ENCODE results near the gene WARS2. TPM values are rescaled to one million over a fixed set of nuclear protein-coding genes. Genes with fewer than 3 reads are reported as not detected.

WARS2 gene
- total RNA-seq, 4 donors from 2014 or later = 5.8 to 12.6 (median 10.0) TPM

GRCh38 chr1:119116725-119117124 lies 23.7 kb downstream of the WARS2 start:
- Histone ChIP-seq H3K9me3 (peaks cover 0 to 3% (median 0%) of the 10 kb centered on the region in 4 donors), H3K4me1 (no peaks in the 10 kb centered on the region), H3K4me3 (no peak overlapping the region), H3K36me3 (no peaks in the 10 kb centered on the region), H3K27ac (replicated peaks in 1 of 4) (no peak overlapping the region), H3K27me3 (no peaks in the 10 kb centered on the region)
- TF ChIP-seq POLR2A (IDR thresholded peaks at IDR 0.05; ENCODE audit: low read depth) = no peak
- no peak for TF ChIP-seq POLR2AphosphoS5 (IDR thresholded peaks at IDR 0.05)
- TF ChIP-seq, protein P1, sequence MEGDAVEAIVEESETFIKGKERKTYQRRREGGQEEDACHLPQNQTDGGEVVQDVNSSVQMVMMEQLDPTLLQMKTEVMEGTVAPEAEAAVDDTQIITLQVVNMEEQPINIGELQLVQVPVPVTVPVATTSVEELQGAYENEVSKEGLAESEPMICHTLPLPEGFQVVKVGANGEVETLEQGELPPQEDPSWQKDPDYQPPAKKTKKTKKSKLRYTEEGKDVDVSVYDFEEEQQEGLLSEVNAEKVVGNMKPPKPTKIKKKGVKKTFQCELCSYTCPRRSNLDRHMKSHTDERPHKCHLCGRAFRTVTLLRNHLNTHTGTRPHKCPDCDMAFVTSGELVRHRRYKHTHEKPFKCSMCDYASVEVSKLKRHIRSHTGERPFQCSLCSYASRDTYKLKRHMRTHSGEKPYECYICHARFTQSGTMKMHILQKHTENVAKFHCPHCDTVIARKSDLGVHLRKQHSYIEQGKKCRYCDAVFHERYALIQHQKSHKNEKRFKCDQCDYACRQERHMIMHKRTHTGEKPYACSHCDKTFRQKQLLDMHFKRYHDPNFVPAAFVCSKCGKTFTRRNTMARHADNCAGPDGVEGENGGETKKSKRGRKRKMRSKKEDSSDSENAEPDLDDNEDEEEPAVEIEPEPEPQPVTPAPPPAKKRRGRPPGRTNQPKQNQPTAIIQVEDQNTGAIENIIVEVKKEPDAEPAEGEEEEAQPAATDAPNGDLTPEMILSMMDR (IDR thresholded peaks at IDR 0.05) = no peak
- no peak for TF ChIP-seq EP300 (IDR thresholded peaks at IDR 0.05)
- DNase-seq (ENCODE audit: extremely low spot score) = no peak
- intact Hi-C loops (cut with DNase I) = no loop called here
- 60% methylated on average over 7 of the region's 7 CpGs for WGBS

GRCh38 chr1:119115736-119116135 lies 24.7 kb downstream of the WARS2 start:
- Histone ChIP-seq H3K36me3 (no peaks in the 10 kb centered on the region), H3K27me3 (no peaks in the 10 kb centered on the region), H3K9me3 (no peaks in the 10 kb centered on the region), H3K4me3 (no peak overlapping the region), H3K4me1 (no peaks in the 10 kb centered on the region), H3K27ac (replicated peaks in 1 of 4) (no peak overlapping the region)
- intact Hi-C loops (cut with DNase I) = no loop called here
- 79% methylated on average over 3 of the region's 3 CpGs for WGBS
- no peak for DNase-seq (ENCODE audit: extremely low spot score)
- TF ChIP-seq POLR2A (IDR thresholded peaks at IDR 0.05; ENCODE audit: low read depth) = no peak
- TF ChIP-seq, protein P1 (IDR thresholded peaks at IDR 0.05) = no peak
- no peak for TF ChIP-seq EP300 (IDR thresholded peaks at IDR 0.05)
- TF ChIP-seq POLR2AphosphoS5 (IDR thresholded peaks at IDR 0.05) = no peak

- no peak overlapping the region for H3K4me3 ChIP-seq
- intact Hi-C loops (cut with DNase I) = no loop called here
- TF ChIP-seq, protein P1 (IDR thresholded peaks at IDR 0.05) = no peak
- TF ChIP-seq EP300 (IDR thresholded peaks at IDR 0.05) (no peak), POLR2A (IDR thresholded peaks at IDR 0.05; ENCODE audit: low read depth) (no peak), POLR2AphosphoS5 (IDR thresholded peaks at IDR 0.05) (no peak)
- DNase-seq (ENCODE audit: extremely low spot score) = no peak
- no peaks in the 10 kb centered on the region for H3K9me3 ChIP-seq
- no peaks in the 10 kb centered on the region for H3K4me1 ChIP-seq
- no peaks in the 10 kb centered on the region for H3K27me3 ChIP-seq
- no peak overlapping the region for H3K27ac ChIP-seq (replicated peaks in 1 of 4)
- H3K36me3 ChIP-seq = no peaks in the 10 kb centered on the region
Observed at GRCh38 chr1:119115311-119115710, 25.1 kb downstream of the WARS2 start.

DNA sequence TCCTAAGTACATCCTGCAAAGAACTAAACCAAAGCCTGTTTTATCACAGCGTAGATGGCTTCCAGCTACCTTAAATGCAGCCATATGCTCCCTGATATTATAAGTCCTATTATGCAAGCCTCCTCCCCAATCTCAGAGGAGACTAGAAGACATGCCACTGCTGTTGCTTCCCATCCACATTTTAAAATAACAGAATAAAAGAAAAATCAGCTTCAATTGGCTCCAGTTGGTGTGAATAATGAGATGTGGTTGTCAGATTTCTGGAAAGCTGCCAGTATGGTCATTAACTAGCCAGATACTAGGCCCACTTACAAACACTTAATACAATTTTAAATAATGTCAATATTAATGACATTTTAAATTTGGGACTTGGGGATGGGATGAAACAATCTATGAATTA lies 25.7 kb downstream of the WARS2 start:
- WGBS = 77% methylated on average over 1 of the region's 1 CpG
- intact Hi-C loops (cut with DNase I) = no loop called here
- H3K9me3 ChIP-seq = no peaks in the 10 kb centered on the region
- no peaks in the 10 kb centered on the region for H3K4me1 ChIP-seq
- H3K36me3 ChIP-seq = no peaks in the 10 kb centered on the region
- DNase-seq (ENCODE audit: extremely low spot score) = no peak
- TF ChIP-seq POLR2AphosphoS5 (IDR thresholded peaks at IDR 0.05) (no peak), POLR2A (IDR thresholded peaks at IDR 0.05; ENCODE audit: low read depth) (no peak), EP300 (IDR thresholded peaks at IDR 0.05) (no peak)
- TF ChIP-seq, protein P1 (IDR thresholded peaks at IDR 0.05) = no peak
- no peaks in the 10 kb centered on the region for H3K27me3 ChIP-seq
- H3K4me3 ChIP-seq = no peak overlapping the region
- no peak overlapping the region for H3K27ac ChIP-seq (replicated peaks in 1 of 4)

- Histone ChIP-seq H3K9me3 (no peaks in the 10 kb centered on the region), H3K4me1 (no peaks in the 10 kb centered on the region), H3K36me3 (no peaks in the 10 kb centered on the region), H3K27ac (replicated peaks in 1 of 4) (no peak overlapping the region), H3K27me3 (no peaks in the 10 kb centered on the region), H3K4me3 (no peak overlapping the region)
- DNase-seq (ENCODE audit: extremely low spot score) = no peak
- WGBS = 97% methylated on average over 1 of the region's 1 CpG
- intact Hi-C loops (cut with DNase I) = no loop called here
- TF ChIP-seq POLR2AphosphoS5 (IDR thresholded peaks at IDR 0.05) (no peak), EP300 (IDR thresholded peaks at IDR 0.05) (no peak), POLR2A (IDR thresholded peaks at IDR 0.05; ENCODE audit: low read depth) (no peak)
- TF ChIP-seq, protein P1 (IDR thresholded peaks at IDR 0.05) = no peak
Observed at GRCh38 chr1:119112791-119113190, 27.7 kb downstream of the WARS2 start.
